C4-2B (cell line): ENCODE data around the gene SULT2B1.
A peak's percentile ranks its signal among the peaks of the same experiment; 100 is the strongest.

Experiments
- H3K27ac ChIP-seq: fragments of 450-650 bp; 2 replicates; pipeline ENCODE4 v1.5.1; 2017
- ZFX ChIP-seq: fragments of 450-650 bp; IDR thresholded peaks from 2 replicates; pipeline ENCODE4 v1.6.1; 2017
- TF ChIP-seq, protein P1 (sequence below): fragments of 450-650 bp; conservative IDR thresholded peaks from 2 replicates; pipeline ENCODE4 v1.5.1; 2017; ENCODE audit warnings: mild to moderate bottlenecking

The SULT2B1 gene

DNA sequence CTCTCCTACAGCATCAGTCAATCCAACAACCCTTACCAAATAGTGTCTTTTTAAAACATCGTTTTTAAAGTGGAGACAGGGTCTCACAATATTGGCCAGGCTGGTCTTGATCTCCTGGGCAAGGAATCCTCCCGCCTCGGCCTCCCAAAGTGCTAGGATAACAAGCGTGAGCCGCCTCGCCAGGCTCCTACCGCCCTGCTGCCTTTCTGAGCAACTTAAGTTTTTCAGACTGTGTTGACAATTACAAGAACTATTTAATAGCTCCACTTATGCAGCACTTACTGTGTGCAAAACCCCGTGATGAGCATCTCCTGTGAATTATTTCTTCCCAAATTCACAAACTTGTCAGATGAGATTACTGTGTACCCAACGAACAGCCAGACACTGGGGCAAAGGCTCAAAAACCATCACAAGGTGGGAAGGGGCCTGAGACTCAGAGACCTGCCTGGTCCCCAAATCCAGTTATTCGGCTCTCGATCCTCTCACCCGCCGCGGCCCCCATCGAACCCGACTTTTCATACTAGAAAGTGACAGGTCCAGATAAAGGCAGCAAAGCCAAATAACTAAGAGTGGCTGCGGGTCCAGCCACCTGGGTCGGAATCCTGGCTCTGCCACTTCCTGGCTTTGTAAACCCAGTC, 66.4 kb downstream of the SULT2B1 start:
- TF ChIP-seq, protein P1, sequence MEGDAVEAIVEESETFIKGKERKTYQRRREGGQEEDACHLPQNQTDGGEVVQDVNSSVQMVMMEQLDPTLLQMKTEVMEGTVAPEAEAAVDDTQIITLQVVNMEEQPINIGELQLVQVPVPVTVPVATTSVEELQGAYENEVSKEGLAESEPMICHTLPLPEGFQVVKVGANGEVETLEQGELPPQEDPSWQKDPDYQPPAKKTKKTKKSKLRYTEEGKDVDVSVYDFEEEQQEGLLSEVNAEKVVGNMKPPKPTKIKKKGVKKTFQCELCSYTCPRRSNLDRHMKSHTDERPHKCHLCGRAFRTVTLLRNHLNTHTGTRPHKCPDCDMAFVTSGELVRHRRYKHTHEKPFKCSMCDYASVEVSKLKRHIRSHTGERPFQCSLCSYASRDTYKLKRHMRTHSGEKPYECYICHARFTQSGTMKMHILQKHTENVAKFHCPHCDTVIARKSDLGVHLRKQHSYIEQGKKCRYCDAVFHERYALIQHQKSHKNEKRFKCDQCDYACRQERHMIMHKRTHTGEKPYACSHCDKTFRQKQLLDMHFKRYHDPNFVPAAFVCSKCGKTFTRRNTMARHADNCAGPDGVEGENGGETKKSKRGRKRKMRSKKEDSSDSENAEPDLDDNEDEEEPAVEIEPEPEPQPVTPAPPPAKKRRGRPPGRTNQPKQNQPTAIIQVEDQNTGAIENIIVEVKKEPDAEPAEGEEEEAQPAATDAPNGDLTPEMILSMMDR, result no peak
- no peak for TF ChIP-seq ZFX
- peak overlapping the region; percentile 96 for H3K27ac ChIP-seq

DNA sequence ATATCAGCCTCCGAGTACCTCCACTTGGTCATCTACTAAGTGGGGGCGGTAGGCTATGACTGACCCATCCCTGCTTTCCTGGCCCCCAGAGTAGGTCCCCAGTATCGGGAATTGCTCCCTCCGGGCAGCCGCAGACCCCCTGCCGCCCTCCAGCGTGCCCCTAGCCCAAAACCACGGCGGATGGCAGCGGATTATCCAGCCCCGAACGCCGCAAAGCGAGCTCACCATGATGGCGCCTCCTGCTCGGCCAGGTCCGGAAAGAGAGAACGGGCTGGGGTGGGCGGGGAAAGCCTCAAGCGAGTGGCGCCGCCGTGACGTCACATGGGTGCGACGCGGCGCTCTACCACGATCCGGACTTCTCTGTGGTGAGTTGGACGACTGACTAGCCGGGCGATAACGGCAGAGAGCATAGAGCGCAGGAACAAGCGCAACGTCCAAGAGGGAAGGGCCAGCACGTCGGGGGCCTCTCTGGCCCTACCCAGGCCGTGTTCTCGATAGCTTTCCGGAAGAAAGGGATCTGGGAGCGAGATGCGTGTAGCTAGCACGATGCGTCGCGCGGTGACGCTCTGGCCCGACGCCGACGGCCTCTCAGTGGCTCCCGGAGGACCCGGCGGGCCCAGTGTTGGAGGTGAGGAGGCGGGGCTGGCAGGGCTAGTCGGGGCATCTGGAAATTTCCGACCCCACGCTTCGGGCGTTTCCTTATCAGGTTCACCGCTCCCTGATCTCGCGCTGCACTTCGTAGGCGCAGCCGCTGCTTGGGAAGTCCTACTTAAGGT, 67.1 kb downstream of the SULT2B1 start, which contains the start of the genes RPL18 and SPHK2:
TSS of gene RPL18 (minus strand) at position 263 of the 776 bp plus-strand sequence. CDS start at position 228, 35 bp downstream.
TSS of gene SPHK2 (plus strand) at position 591 of the 776 bp plus-strand sequence. CDS start 1,009 bp downstream, outside the sequence.
- TF ChIP-seq, protein P1, result no peak
- TF ChIP-seq ZFX, result no peak
- H3K27ac ChIP-seq, result peak within 1 kb of the TSS; percentile 96

DNA sequence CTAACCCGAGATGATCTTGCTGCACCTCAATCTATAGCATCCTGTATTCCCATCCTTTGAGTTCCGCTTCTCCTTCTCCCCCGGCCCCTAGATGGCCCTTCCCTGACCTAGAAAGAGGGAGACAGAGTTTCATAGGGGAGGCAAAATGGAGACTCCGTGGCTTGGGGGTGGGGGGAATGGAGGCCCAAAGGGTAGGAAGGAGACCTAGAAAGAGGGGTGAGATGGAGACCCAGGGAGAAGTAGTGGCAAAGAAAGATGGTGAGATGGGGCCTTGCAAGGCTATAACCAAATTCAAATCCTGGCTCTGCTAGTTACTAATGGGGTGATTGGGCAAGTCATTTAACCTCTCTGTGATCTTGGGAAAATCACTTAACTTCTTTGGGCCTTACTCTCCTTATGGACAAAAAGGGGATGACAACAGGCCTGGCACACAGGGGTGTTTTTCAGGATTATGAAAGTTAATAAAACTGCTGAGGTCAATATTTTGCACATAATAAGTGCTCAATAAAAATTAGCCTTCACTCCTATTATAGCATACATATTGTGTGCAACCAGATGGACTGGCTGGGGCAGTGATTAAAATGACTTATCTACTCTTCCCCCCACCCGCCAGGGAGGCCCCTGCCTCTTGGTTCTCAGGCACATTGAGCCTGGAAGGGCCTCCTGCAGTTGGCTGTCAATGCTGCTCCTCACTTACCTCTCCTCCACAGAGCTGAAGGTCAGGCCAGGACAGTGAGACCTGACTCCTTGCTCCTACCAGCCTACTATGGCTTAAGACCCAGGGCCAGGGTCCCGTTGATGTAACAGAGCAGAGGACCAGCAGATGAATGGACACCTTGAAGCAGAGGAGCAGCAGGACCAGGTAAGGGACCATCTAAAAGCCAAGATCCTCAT, 68.0 kb downstream of the SULT2B1 start:
- no peak for TF ChIP-seq ZFX
- TF ChIP-seq, protein P1, result no peak
- H3K27ac ChIP-seq, result peak overlapping the region; percentile 96

DNA sequence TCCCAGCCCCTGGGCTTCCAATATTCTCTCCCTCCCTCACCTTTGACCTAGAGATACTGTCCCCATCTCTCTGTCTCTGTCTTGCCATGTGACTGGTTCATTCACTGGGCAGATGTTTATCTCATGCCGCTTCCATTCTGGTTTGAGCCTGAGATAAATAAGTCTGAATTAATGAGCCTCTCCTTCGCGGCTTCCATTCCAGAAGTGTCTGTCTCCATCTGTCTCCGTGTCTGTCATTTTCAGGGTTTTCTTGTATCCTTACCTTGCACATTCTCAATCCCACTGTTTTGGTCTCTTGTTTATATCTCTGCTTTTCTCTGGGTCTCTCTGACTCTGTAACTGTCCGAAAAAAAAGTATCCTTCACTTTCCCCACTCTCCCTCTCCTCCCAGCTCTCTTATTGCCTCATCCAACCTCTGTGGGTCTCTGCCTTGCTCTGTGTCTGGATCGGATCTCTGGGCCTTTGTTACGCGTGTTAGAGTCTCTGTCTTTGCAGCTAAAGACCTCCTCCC, 71.6 kb downstream of the SULT2B1 start:
- TF ChIP-seq, protein P1, result no peak
- TF ChIP-seq ZFX, result no peak
- peak overlapping the region; percentile 71 for H3K27ac ChIP-seq

GRCh38 chr19:48624067-48624594, 72.2 kb downstream of the SULT2B1 start:
- TF ChIP-seq, protein P1, result no peak
- TF ChIP-seq ZFX, result no peak
- peak overlapping the region; percentile 71 for H3K27ac ChIP-seq

DNA sequence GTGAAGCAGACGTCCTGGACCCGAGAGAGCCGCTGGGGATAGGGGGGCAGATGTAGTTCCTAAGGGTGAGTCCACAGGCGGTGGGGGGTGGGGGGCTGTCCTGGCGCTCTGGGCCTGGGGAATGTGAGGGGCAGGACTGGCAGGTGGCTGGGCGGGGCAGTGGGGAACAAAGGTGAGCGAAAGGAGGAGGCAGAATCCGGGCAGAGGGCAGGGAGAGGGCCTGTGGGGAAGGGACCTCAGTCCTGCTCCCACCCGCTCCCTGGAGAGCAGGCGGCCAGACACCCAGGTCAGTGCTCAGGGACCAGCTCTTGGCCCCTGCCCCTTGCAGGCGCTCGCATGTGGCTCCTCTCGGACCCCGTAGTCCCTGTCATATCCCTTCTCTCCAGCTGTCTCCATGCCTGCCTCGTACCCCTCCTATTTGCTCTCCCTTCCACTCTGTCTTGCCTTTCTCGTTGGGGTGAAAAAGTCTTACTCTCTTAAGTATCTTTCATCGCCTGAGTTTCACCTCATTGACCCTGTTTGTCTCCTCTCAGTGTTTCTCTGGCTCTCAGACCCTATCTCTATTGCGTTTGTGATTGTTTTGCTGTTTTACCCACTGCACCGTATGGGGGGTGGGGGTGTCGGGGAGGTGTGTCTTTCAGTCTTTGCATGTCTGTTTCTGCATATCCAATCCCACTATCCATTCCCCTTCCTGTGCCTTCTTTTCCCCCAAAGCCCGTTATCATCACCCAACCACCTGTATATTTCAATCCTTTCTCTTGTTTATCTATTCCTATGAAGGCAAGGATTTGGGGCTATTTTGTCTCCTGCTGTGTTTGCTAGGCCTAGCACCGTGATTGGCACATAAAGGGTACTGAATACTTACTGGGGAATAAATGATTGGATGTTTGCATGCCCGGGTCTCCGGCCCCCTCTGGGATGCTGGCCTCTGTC, 73.1 kb downstream of the SULT2B1 start:
- no peak for TF ChIP-seq ZFX
- TF ChIP-seq, protein P1, result no peak
- peak overlapping the region; percentile 71 for H3K27ac ChIP-seq
